Midbrain (tissue), 1 donor: ENCODE measurements around the gene WDR70.
"Not testable (repeated sequence)": the region's sequence is repeated elsewhere in the genome, so short reads cannot be mapped to it uniquely, and the experiment has no call there.

Experiments
- DNase-seq: peaks from one replicate; lab custom pipeline; 2025; lab: John Stamatoyannopoulos, UW

Gene WDR70

DNA sequence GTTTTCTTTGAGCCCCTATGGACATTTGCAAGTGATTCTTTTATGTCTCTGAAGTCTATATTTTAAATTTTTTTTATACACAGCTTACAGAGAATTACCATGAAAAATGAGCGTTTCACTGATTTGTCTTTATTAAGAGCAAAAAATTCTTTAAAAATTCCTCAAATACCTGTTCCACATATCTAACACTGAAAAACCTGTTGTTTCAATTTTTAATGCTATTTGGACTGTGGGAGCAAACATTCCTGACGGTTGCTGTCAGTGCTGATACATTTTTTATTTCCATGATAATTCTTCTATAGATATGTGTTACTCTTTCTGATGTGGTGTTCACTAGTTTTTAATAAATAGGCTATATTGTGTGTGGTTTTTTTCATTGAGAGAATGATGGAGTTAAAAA is 261.0 kb downstream of the WDR70 start:
- DNase-seq = no peak

DNA sequence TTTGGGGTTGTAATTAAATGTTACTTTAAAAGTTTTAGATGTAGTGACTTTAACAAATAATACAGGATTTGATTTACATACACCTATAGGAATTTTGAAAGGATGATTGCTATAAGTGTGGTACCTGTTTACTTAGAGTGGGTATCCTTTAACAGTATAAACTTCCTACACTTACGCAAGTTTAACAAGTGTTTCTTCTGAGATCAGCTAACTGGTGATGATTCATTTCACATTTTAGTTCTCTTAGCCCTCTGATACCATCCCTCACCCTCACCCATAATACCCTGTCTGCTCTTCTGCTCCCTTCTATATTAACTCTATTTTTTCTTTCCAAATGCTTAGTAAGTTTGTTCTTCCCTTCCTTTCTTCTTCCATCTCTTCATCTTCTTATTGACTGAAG is 262.8 kb downstream of the WDR70 start:
- DNase-seq = no peak

DNA sequence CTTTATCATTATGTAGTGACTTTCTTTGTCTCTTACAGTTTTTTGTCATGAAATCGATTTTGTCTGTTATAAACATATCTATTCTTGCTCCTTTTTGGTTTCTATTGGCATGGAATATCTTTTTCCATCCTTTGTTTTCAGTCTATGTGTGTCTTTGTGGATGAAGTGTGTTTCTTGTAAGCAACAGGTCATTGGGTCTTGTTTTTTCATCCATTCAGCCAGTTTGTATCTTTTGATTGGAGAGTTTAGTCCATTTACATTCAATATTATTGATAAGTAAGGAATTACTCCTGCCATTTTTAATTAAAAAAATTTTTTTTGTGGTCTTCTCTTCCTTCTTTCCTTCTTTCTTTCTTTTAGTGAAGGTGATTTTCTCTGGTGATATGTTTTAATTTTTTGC is 266.6 kb downstream of the WDR70 start:
- no peak for DNase-seq

DNA sequence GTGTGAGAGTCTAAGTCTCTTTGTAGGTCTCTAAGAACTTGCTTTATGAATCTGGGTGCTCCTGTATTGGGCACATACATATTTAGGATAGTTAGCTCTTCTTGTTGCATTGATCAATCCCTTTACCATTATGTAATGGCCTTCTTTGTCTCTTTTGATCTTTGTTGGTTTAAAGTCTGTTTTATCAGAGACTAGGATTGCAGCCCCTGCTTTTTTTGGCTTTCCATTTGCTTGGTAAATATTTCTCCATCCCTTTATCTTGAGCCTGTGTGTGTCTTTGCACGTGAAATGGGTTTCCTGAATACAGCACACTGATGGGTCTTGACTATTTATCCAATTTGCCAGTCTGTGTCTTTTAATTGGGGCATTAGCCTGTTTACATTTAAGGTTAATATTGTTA is 275.4 kb downstream of the WDR70 start:
- not testable (repeated sequence) for DNase-seq

DNA sequence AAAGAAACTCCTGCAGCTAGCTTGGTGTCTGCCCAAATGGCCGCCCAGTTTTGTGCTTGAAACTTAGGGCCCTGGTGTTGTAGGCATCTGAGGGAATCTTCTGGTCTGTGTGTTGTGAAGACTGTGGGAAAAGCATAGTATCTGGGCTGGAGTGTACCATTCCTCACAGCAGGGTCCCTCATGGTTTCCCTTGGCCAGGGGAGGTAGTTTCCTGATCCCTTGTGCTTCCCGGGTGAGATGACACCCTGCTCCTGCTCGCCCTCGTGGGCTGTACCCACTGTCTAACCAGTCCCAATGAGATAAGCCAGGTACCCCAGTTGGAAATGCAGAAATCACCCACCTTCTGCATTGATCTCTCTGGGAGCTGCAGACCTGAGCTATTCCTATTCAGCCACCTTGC is 277.9 kb downstream of the WDR70 start:
- DNase-seq = no peak

DNA sequence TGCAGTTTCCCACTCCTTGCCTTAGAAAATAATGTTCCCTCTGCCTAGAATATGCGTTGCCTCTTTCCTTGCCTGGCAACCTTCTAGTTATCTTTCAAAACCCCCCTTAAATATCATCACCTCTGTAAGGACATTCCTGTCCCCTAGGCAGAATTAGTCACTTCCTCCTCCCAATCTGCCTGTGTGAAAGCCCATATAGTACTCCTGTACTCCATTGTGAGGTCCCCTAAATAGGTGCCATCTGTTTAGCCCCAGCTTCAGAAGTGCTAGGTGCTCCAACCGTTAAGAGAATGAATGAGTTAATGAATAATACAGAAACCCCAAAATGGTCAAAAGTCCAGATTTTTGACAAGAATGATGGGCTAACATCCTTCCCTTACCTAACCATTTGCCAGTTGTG is 279.3 kb downstream of the WDR70 start:
- DNase-seq = no peak

DNA sequence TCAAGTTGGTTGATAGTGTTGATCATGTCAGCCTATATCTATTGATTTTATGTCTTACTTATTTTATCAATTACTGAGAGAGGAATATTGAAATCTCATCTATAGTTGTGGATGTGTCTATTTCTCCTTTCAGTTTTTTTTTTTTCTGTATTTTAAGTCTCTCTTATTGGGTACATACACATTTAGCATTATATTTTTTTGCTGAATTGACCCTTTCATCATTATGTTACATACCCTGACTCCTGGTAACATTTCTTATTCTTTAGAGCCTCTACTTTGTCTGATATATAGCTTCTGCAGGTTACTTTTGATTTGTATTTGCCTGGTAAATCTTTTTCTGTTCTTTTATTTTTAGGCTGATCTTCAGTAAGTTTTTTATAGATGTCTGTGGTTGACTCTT is 281.2 kb downstream of the WDR70 start:
- no peak for DNase-seq

DNA sequence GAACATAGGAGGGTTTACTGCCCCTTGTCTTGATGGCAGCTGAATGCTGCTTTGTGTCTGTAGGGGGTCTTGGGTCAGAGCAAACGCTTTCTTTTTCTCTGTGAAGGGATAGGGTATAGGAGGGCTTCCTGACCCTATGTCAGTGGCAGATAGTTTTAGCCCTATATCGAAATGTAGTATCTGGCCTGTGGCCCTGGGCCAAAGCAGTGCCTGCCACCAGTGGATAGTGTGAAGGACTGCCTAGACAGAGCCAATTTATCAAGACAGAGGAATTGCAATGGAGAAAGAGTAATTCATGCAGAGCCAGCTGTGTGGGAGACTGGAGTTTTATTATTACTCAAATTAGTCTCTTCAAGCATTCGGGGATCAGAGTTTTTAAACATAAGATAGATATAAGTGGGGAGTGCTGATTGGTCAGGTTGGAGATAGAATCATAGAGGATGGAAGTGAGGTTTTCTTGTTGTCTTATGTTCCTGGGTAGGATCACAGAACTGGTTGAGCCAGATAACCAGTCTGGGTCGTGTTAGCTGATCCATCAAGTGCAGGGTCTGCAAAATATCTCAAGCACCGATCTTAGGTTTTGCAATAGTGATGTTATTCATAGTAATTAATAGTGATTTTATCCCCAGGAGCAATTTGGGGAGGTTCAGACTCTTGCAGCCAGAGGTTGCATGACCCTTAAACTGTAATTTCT is 282.3 kb downstream of the WDR70 start:
- no peak for DNase-seq

DNA sequence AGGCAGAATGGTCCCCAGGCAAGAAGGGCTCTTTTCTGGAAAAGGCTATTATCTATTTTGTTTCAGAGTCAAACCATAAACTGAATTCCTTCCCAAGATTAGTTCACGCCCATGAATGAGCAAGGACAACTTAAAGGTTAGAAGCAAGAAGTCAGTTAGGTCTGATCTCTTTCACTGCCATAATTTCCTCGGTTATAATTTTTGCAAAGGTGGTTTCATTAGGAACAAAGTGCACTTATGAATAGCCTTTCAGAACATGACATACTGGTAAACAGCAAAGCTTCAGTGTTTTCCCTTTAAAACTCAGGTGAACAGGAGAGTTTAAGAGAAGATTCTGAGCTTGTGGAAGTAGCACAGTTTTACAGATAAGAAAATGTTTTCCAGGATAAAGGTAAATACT is 282.8 kb downstream of the WDR70 start:
- no peak for DNase-seq

DNA sequence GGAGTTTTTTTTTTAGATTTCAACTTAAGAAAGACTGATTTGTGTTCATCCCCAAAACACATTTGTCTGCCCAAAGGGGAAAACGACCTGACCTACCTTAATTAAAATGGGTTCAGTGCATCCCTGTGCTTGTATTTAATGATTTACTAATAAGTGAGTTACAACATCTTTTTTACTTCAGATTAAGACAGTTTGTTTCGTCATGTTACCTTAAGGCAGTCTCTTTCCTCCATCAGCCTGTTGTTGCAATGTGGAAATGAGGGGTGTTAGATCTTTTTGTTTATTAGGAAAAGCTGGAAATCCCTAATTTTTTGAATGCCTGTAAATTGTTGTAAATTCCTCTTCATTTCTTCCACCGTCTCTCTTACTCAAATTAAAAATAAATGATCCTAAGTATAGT is 283.2 kb downstream of the WDR70 start:
- no peak for DNase-seq

DNA sequence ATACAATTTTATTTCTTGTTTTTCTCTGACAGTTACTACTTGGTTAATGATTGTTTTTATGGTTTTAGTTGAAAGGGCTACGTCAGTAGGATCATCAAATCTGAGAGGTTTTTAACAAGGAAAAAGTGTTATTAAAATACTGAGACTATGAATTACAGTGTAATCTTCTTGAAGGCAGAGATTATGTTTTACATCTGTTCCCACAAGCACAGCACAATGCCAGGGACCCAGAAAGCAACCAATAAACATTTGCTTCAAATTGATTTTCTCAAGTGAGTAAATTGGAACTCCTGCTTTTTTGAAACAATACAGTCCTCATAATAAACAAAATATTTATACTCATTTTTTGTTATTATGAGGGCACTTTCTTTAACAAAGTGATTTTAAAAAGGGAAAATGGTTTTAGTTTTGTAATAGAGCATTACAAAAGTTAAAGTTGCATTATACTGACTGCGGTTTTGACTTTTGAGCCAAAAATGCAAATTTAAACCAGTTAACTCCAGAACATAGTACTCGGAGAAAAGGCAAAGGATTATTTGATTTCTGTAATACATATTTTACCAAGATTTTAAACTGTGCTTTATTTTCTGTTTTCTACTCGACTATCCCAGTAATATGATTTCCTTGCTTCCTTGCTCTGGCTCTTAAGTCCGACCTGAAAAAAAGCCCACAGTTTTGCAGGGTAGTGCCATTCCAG is 283.8 kb downstream of the WDR70 start:
- no peak for DNase-seq

DNA sequence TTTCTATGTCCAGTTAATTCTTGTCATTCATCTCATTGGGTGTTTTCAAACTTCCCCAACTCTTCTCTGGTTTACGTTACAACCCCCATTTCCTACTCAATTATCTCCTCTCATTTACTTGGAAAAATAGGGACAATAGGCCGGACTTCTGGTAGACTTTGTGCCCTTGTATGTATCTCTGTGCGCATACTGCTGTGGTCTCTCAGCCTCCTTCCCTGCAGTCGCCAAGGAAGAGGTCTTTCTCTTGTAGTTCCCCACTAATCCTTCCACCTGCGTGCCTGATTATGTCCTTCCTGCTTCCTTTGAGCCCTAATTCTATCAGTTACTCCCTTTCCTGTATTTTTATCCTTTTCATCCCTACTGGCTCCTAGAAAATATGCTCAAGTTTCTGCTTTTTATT is 284.4 kb downstream of the WDR70 start:
- DNase-seq = no peak

DNA sequence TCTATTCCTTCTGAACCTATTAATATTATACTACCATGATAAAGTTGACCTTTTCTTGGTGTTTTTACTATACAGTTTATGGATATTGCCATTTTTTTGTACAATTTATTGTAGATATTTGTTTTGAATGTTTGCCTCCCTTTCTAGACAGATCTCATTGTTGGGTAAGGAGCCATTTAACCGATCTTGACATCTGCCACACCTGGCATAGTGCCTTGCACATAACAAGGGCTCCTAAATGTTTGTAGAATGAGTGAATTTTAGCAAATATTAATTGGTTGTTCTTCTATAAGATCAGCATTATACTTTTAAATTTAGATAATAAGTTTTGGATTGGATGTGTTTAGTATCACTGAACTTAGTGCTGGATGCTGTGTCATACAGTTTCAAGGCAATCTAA is 285.4 kb downstream of the WDR70 start:
- no peak for DNase-seq

DNA sequence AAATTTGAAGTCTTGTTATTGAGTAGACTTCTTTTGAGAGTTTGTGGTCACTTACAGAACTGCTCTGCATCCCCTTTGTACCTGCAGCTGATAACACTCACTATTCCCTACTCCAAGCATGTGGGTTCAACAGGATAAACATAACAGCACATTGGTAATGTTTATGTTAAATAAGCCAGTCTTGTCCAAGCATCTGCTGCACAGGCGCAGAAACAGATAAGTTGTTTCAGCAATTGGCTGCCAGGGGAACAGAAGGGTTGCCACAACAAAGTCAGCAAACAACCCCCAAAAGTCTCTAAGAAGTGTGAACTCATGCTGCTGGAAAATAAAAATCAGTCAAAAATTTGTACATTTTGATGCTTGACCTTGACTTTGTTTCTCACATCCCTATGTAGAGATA is 286.2 kb downstream of the WDR70 start:
- no peak for DNase-seq

DNA sequence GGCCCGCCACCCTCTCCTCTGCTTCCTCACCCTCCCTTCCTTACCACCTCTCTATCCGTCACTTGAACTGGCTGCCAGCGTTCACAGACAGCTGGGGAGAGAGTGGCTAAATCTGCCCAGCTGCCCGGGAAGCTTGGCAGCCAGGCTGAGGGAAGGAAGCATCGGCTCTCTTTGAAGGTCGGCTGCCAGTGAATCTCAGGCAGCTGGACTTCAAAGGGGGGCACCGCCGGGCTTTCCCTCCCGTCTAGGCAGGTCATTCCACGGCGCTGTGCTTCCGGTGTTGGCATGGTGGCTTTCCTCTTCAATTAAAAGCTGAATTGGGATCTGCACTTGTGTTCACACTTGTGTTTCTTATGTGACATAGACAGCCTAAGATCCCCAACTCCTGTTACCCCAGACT is 286.8 kb downstream of the WDR70 start:
- peak; percentile 44 for DNase-seq

DNA sequence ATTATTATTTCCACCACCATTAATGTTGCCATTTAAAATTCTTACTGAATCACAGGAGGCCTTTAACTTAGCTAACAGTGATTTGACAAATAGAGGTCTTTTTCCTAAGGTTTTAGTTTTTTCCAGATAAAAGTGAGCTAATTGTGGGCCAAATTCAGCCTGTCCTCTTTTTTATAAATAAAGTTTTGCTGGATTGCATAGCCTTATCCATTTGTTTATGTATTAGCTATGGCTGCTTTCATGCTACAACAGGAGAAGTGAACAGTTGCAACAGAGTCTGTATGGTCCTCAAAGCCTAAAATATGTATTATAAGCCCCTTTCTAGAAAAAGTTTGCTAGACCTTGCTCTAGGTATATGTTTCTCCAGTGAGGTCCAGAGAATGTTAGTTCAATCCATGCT is 288.3 kb downstream of the WDR70 start:
- DNase-seq = no peak

DNA sequence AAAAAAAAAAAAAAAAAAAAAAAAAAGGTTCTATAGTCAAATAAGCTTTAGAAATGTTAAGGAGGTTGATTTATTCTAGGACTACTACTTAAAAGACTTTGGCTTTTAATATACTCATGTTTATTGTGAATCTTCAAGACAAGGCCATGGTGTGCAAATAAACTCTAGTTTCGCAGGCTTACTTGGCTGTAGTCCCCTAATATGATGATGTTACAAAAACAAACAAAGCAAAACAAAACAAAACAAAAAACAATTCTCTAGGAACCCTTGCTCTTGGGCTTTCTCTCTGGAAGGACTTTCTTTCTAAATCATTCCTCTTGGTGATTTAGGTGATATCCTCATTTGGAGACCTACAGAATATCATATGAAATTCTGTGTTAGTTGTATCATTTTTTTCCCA is 288.7 kb downstream of the WDR70 start:
- no peak for DNase-seq

DNA sequence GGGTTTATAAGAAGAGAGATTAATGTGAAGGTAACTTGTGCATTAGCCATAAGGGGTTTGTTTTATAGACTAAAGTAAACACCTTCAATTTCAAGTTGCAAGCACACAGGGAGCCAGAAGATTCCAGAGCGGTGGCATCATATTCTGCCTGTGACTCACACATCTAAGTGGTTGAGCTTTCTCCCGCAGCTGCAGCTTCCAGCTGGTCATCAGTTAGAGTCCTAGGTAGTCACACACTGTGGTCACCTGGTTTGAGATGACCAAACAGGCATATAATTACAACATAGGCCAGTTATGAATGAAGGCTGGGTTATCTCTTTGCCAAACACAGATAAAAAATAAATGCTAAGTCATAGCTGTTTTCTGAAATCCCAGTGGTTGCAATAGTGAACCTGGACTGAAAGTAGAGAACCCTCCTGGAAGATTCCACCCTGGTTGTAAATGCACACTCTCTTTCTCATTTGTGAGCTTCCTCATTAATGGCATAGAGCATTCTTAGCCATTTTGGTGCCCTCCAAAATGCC is 289.5 kb downstream of the WDR70 start:
- no peak for DNase-seq

DNA sequence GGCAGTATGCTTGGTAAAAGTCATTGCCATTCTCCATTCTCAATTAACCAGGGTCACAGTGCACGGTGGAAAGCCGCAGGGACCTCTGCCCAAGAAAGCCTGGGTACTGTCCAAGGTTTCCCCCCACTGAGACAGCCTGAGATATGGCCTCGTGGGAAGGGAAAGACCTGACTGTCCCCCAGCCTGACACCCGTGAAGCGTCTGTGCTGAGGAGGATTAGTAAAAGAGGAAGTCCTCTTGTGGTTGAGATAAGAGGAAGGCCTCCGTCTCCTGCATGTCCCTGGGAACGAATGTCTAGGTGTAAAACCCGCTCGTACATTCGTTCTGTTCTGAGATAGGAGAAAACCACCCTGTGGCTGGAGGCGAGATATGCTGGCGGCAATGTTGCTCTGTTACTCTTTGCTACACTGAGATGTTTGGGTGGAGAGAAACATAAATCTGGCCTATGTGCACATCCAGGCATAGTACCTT is 293.0 kb downstream of the WDR70 start:
- not testable (repeated sequence) for DNase-seq

DNA sequence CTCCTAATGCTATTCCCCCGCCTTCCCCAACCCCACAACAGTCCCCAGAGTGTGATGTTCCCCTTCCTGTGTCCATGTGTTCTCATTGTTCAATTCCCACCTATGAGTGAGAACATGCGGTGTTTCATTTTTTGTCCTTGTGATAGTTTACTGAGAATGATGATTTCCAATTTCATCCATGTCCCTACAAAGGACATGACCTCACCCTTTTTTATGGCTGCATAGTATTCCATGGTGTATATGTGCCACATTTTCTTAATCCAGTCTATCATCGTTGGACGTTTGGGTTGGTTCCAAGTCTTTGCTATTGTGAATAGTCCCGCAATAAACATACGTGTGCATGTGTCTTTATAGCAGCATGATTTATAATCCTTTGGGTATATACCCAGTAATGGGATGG is 295.2 kb downstream of the WDR70 start:
- DNase-seq = not testable (repeated sequence)

DNA sequence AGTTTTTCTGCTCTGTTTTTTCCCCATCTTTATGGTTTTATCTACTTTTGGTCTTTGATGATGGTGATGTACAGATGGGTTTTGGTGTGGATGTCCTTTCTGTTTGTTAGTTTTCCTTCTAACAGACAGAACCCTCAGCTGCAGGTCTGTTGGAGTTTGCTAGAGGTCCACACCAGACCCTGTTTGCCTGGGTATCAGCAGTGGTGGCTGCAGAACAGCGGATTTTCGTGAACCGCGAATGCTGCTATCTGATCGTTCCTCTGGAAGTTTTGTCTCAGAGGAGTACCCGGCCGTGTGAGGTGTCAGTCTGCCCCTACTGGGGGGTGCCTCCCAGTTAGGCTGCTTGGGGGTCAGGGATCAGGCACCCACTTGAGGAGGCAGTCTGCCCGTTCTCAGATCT is 300.2 kb downstream of the WDR70 start:
- not testable (repeated sequence) for DNase-seq

DNA sequence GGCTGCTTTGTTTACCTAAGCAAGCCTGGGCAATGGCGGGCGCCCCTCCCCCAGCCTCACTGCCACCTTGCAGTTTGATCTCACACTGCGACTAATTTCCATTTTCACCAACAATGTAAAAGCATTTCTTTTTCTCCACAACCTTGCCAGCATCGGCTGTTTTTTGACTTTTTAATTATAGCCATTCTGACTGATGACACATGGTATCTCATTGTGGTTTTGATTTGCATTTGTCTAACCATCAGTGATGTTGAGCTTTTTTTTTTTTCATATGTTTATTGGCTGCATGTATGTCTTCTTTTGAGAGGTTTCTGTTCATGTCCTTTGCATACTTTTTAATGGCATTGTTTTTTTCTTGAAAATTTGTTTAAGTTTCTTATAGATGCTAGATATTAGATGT is 300.8 kb downstream of the WDR70 start:
- not testable (repeated sequence) for DNase-seq

DNA sequence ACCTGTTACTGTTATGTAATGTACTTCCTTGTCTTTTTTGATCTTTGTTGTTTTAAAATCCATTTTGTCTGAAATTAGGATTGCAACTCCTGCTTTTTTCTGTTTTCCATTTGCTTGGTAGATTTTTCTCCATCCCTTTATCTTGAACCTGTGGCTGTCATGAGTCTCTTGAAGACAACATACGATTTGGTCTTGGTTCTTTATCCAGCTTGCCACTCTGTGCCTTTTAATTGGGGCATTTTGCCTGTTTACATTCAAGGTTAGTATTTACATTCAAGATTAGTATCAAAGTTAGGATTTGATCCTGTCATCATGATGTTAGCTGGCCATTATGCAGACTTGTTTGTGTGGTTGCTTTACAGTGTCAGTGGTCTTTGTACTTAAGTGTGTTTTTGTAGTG is 304.0 kb downstream of the WDR70 start:
- DNase-seq = no peak

DNA sequence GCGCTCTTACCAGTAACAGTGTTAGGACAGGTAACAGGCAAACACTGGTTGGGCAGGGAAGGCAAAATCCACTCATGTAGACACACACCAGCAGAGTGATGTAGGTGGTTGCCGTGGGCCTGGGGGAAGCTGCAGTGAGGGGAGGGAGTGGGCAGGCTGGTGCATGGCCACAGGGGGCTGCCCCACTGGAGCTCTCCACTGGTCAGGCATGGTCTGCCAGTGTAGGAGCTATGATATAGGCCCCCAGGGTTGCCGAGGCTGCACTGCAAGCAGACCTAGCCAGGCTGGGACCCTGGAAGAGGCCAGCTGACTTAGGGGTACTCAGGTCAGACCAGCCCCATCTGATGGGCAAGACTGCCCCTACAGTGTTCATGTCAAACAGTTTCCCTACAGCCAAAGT is 306.1 kb downstream of the WDR70 start:
- no peak for DNase-seq
